RWPE2 (cell line): ENCODE measurements around the gene TRHDE.

Source experiments
- ATAC-seq: fragments of 200-7000 bp; cut with Tn5 transposase; 3 replicates; pipeline ENCODE4 v1.9.1; 2021; ENCODE audit warnings: low read depth
- DNase-seq: peaks from one replicate; pipeline ENCODE4 v3.0.0-alpha.2; 2020; ENCODE audit warnings: low spot score
- H3K27ac ChIP-seq: fragments of 450-650 bp; 2 replicates; pipeline ENCODE4 v1.5.1; 2017; ENCODE audit warnings: mild to moderate bottlenecking; ENCODE audit not compliant: poor library complexity, severe bottlenecking
- H3K27me3 ChIP-seq: fragments of 250-450 bp; sonication (Bioruptor Pico); 2 replicates; pipeline ENCODE4 v1.5.1; 2021; ENCODE audit warnings: mild to moderate bottlenecking, moderate library complexity; ENCODE audit not compliant: insufficient read depth, poor library complexity, severe bottlenecking
- H3K36me3 ChIP-seq: fragments of 250-450 bp; sonication (Bioruptor Pico); 2 replicates; pipeline ENCODE4 v1.5.1; 2020; ENCODE audit warnings: low read depth, mild to moderate bottlenecking, moderate library complexity
- H3K4me1 ChIP-seq: fragments of 250-450 bp; sonication (Bioruptor Pico); 2 replicates; pipeline ENCODE4 v1.5.1; 2021; ENCODE audit warnings: mild to moderate bottlenecking, moderate library complexity; ENCODE audit not compliant: insufficient read depth, poor library complexity, severe bottlenecking
- H3K4me3 ChIP-seq: fragments of 250-450 bp; sonication (Bioruptor Pico); 2 replicates; pipeline ENCODE4 v1.5.1; 2021; ENCODE audit warnings: mild to moderate bottlenecking, moderate library complexity; ENCODE audit not compliant: severe bottlenecking
- H3K9me3 ChIP-seq: fragments of 250-450 bp; sonication (Bioruptor Pico); 2 replicates; pipeline ENCODE4 v1.5.1; 2021; ENCODE audit warnings: mild to moderate bottlenecking, moderate library complexity; ENCODE audit not compliant: severe bottlenecking
- CTCF ChIP-seq: fragments of 450-650 bp; IDR thresholded peaks from one replicate; pipeline ENCODE4 v1.5.1; 2017; ENCODE audit warnings: mild to moderate bottlenecking, moderate library complexity; ENCODE audit not compliant: poor library complexity, severe bottlenecking

TRHDE gene

GRCh38 chr12:72499244-72499643 is 227.1 kb downstream of the TRHDE start:
- Histone ChIP-seq H3K4me3 (no peak overlapping the region), H3K9me3 (no peaks in the 10 kb centered on the region), H3K27ac (no peak overlapping the region), H3K4me1 (no peaks in the 10 kb centered on the region), H3K36me3 (no peaks in the 10 kb centered on the region), H3K27me3 (peaks cover 5% of the 10 kb centered on the region)
- ATAC-seq (no peak), DNase-seq (no peak)
- no peak for TF ChIP-seq CTCF

- H3K36me3 ChIP-seq = no peaks in the 10 kb centered on the region
- ATAC-seq (no peak), DNase-seq (no peak)
- H3K27ac ChIP-seq = no peak overlapping the region
- TF ChIP-seq CTCF = no peak
- no peaks in the 10 kb centered on the region for H3K27me3 ChIP-seq
- H3K4me1 ChIP-seq = no peaks in the 10 kb centered on the region
- no peak overlapping the region for H3K4me3 ChIP-seq
- no peaks in the 10 kb centered on the region for H3K9me3 ChIP-seq
These were observed 230.4 kb downstream of the TRHDE start for GRCh38 chr12:72502546-72502945.

GRCh38 chr12:72505227-72505626 is 233.1 kb downstream of the TRHDE start:
- ATAC-seq (no peak), DNase-seq (no peak)
- TF ChIP-seq CTCF = no peak
- Histone ChIP-seq H3K9me3 (no peaks in the 10 kb centered on the region), H3K27ac (no peak overlapping the region), H3K4me1 (no peaks in the 10 kb centered on the region), H3K4me3 (no peak overlapping the region), H3K27me3 (no peaks in the 10 kb centered on the region), H3K36me3 (no peaks in the 10 kb centered on the region)

- no peak for ATAC-seq
- no peak for TF ChIP-seq CTCF
- no peaks in the 10 kb centered on the region for H3K4me1 ChIP-seq
- no peak overlapping the region for H3K4me3 ChIP-seq
- no peak overlapping the region for H3K27ac ChIP-seq
- H3K36me3 ChIP-seq = no peaks in the 10 kb centered on the region
- DNase-seq = no peak
- H3K9me3 ChIP-seq = no peaks in the 10 kb centered on the region
- no peaks in the 10 kb centered on the region for H3K27me3 ChIP-seq
These were observed 237.7 kb downstream of the TRHDE start for GRCh38 chr12:72509891-72510290.

- Histone ChIP-seq H3K4me3 (no peak overlapping the region), H3K27ac (no peak overlapping the region), H3K36me3 (no peaks in the 10 kb centered on the region), H3K4me1 (no peaks in the 10 kb centered on the region), H3K27me3 (no peaks in the 10 kb centered on the region), H3K9me3 (no peaks in the 10 kb centered on the region)
- DNase-seq (no peak), ATAC-seq (no peak)
- TF ChIP-seq CTCF = no peak
These were observed 238.6 kb downstream of the TRHDE start for GRCh38 chr12:72510772-72511171.
